Measurements from ENCODE around the gene PFKM. TPM values are rescaled to one million over a fixed set of nuclear protein-coding genes. Genes with fewer than 3 reads are reported as not detected.

The PFKM gene
- total RNA-seq (100 to 1,000 TPM; 508 to 948 (median 694) TPM), polyA plus RNA-seq (100 to 1,000 TPM; 121 to 185 TPM)
- long read RNA-seq, donor 1, transcript PFKM-201 (23 exons, 3,078 nt) = minor isoform, 25 of 855 reads
- long read RNA-seq, donor 1, transcript PFKM-222 (23 exons, 2,867 nt) = minor isoform, 8 of 855 reads
- long read RNA-seq, donor 1, transcript PFKM-203 (23 exons, 3,224 nt) = major isoform, 294 of 855 reads
- long read RNA-seq, donor 1, transcript PFKM-210 (22 exons, 2,867 nt) = minor isoform, 272 of 855 reads
- long read RNA-seq, donor 1, partial matches to known transcripts = 199 of 855 reads
- long read RNA-seq, donor 1, other reads (novel, unspliced or antisense) = 53 of 855 reads
- long read RNA-seq, donor 2, transcript PFKM-210 (22 exons, 2,867 nt) = major isoform, 501 of 1,437 reads
- long read RNA-seq, donor 2, transcript PFKM-203 (23 exons, 3,224 nt) = minor isoform, 407 of 1,437 reads
- long read RNA-seq, donor 2, transcript PFKM-201 (23 exons, 3,078 nt) = minor isoform, 126 of 1,437 reads
- long read RNA-seq, donor 2, partial matches to known transcripts = 302 of 1,437 reads
- long read RNA-seq, donor 2, other reads (novel, unspliced or antisense) = 91 of 1,437 reads
- long read RNA-seq, donor 3, transcript PFKM-222 (23 exons, 2,867 nt) = minor isoform, 5 of 1,849 reads
- long read RNA-seq, donor 3, transcript PFKM-210 (22 exons, 2,867 nt) = minor isoform, 493 of 1,849 reads
- long read RNA-seq, donor 3, transcript PFKM-201 (23 exons, 3,078 nt) = minor isoform, 82 of 1,849 reads
- long read RNA-seq, donor 3, transcript PFKM-203 (23 exons, 3,224 nt) = major isoform, 620 of 1,849 reads
- long read RNA-seq, donor 3, partial matches to known transcripts = 512 of 1,849 reads
- long read RNA-seq, donor 3, other reads (novel, unspliced or antisense) = 135 of 1,849 reads

- 1 to 2% methylated on average over 20 of the region's 20 CpGs for WGBS, 2 donors
These were observed at the start of gene PFKM for GRCh38 chr12:48119078-48119833. Gene PFKM (plus strand): TSS chr12:48119364. CDS start chr12:48122775, 3,411 bp downstream.

GRCh38 chr12:48070033-48070432 lies 49.1 kb upstream of the PFKM start:
- DNase-seq = no peak
- no peak for TF ChIP-seq CTCF (IDR thresholded peaks at IDR 0.05)
- Histone ChIP-seq H3K4me3 (no peak overlapping the region), H3K4me1 (no peaks in the 10 kb centered on the region), H3K9me3 (no peaks in the 10 kb centered on the region), H3K27me3 (no peaks in the 10 kb centered on the region), H3K36me3 (peaks cover 0 to 100% (median 48%) of the 10 kb centered on the region in 9 donors), H3K27ac (no peak overlapping the region)
- intact Hi-C loops (cut with DNase I) = no loop called here
- no peak for ATAC-seq
- 95 to 98% methylated on average over 1 of the region's 1 CpG for WGBS, 2 donors

More at GRCh38 chr12:48119078-48119833, at the start of gene PFKM:
- peak within 1 kb of the TSS; percentile 28 to 90 (median 84) for H3K27ac ChIP-seq
- no peaks in the 10 kb centered on the region for H3K9me3 ChIP-seq
- TF ChIP-seq CTCF (IDR thresholded peaks at IDR 0.05) = no peak
- ATAC-seq = peak; percentile 95 to 98 (median 96)
- peaks cover 0 to 37% (median 9%) of the 10 kb centered on the region in 9 donors for H3K4me1 ChIP-seq
- H3K36me3 ChIP-seq = peaks cover 0 to 20% (median 6%) of the 10 kb centered on the region in 9 donors
- intact Hi-C loops (cut with DNase I) = loop anchor here in 2 of 10 donors (1.0 to 5.0 kb wide), 2 partner anchors 33 to 38 kb away; partner anchors contain the start of gene ASB8 (in 1 of the 2)
- peak within 1 kb of the TSS; percentile 53 to 83 (median 70) for H3K4me3 ChIP-seq
- DNase-seq = peak; percentile 67 to 91
- H3K27me3 ChIP-seq = no peaks in the 10 kb centered on the region

GRCh38 chr12:48070731-48071130 lies 48.4 kb upstream of the PFKM start:
- no peaks in the 10 kb centered on the region for H3K9me3 ChIP-seq
- DNase-seq (no peak), ATAC-seq (no peak)
- TF ChIP-seq CTCF (IDR thresholded peaks at IDR 0.05) = no peak
- no peaks in the 10 kb centered on the region for H3K27me3 ChIP-seq
- peaks cover 0 to 100% (median 41%) of the 10 kb centered on the region in 9 donors for H3K36me3 ChIP-seq
- H3K4me1 ChIP-seq = no peaks in the 10 kb centered on the region
- H3K27ac ChIP-seq = no peak overlapping the region
- WGBS, 2 donors = 96 to 97% methylated on average over 4 of the region's 4 CpGs
- no peak overlapping the region for H3K4me3 ChIP-seq
- intact Hi-C loops (cut with DNase I) = no loop called here
